Upper lobe of left lung (tissue), 4 donors: ENCODE results near the gene ADCY5.

Source experiments
- POLR2A ChIP-seq, 4 donors: fragments of 450-650 bp; IDR thresholded peaks; one replicate each; pipeline ENCODE4 v1.5.1; 2016 to 2017; ENCODE audit warnings: antibody characterized with exemption in 4 of 4, mild to moderate bottlenecking in 2 of 4
- TF ChIP-seq, protein P1 (sequence below), 6 experiments: fragments of 450-650 bp in 4 of 6; fragments of 200-600 bp in 2 of 6; sonication (generic) in 2 of 6; IDR thresholded peaks; one replicate each; pipeline ENCODE4 v1.5.1; 2016 to 2019; ENCODE audit warnings: antibody characterized with exemption in 6 of 6

DNA sequence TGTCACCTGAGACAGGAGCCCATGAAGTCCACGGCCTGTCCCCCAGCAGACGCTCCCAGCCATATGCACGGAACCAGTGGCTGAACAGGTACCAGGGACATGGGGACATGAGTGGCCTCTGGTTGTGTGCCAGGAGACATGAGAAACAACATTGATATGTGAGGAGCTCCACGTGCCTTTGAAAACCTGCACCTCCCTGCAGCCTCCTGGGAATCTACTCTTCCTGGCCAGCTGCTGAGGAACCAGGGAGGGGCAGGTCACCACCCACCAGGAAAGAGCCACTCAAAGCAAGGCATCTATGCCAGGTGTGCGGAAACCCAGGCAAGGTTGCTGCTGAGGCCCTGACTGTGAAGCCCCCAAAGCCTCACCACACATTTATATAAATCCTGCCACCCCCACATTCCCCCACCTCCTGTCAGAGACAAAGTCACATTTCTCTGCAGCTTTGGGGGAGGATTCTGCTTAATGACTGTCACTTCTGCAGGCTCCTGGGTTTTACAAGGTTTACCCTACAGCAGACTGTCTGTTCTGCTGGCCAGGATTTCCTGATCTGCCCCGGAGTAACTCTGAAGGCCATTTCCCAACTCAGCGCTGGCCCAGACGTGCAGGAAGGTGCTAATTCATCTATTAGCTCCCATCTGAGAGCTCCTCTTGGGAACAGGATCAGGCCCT lies 110.8 kb downstream of the ADCY5 start:
- TF ChIP-seq, protein P1, sequence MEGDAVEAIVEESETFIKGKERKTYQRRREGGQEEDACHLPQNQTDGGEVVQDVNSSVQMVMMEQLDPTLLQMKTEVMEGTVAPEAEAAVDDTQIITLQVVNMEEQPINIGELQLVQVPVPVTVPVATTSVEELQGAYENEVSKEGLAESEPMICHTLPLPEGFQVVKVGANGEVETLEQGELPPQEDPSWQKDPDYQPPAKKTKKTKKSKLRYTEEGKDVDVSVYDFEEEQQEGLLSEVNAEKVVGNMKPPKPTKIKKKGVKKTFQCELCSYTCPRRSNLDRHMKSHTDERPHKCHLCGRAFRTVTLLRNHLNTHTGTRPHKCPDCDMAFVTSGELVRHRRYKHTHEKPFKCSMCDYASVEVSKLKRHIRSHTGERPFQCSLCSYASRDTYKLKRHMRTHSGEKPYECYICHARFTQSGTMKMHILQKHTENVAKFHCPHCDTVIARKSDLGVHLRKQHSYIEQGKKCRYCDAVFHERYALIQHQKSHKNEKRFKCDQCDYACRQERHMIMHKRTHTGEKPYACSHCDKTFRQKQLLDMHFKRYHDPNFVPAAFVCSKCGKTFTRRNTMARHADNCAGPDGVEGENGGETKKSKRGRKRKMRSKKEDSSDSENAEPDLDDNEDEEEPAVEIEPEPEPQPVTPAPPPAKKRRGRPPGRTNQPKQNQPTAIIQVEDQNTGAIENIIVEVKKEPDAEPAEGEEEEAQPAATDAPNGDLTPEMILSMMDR (IDR thresholded peaks at IDR 0.05), result no peak
- no peak for TF ChIP-seq POLR2A (IDR thresholded peaks at IDR 0.05)
